K562 (cell line): Measurements from ENCODE around the gene TMEM200A. TPM values are rescaled to one million over a fixed set of nuclear protein-coding genes. Genes with fewer than 3 reads are reported as not detected.

Experiments used
- ATAC-seq: fragments of 200-7000 bp; cut with Tn5 transposase; 3 replicates; pipeline ENCODE4 v1.9.1; 2020; ENCODE audit warnings: moderate library complexity
- BruUV-seq: library from RNA; stranded (reverse); fragments of 400-500 nt; replicated peaks from 2 replicates; lab custom pipeline; 2021; lab: Mats Ljungman, UMichigan
- CTCF ChIA-PET: fragments of 300-600 bp; formaldehyde crosslinking; extraction: SDS; loops from one replicate; lab custom pipeline; 2021; ENCODE audit warnings: low intra/inter-chr PET ratio; lab: Yijun Ruan, JAX
- POLR2A ChIA-PET: fragments of 300-600, 350-650 bp; sonication (Branson Sonifier 250); formaldehyde crosslinking; extraction: SDS; loops from one replicate; lab custom pipeline; 2021; ENCODE audit warnings: antibody characterized with exemption, inconsistent platforms; lab: Yijun Ruan, JAX
- DNase-seq, 4 experiments: peaks; one replicate each; pipeline versions ENCODE4 v3.0.0 to v3.0.0-alpha.2; 2011 to 2018; ENCODE audit warnings: low spot score in 3 of 4, mixed read lengths in 3 of 4; ENCODE audit errors: extremely low read depth in 1 of 4
- FAIRE-seq: peaks from 2 replicates; lab custom pipeline; 2011; peaks lifted over from hg19 to GRCh38; lab: Jason Lieb, UNC
- H2AFZ ChIP-seq: 2 replicates; pipeline ENCODE4 v1.6.0; 2011; ENCODE audit warnings: low read depth, low read length, control low read depth, inconsistent platforms
- H3K27ac ChIP-seq: fragments of 200-600 bp; 3 replicates; pipeline ENCODE4 v1.8.0; 2011; ENCODE audit warnings: low read depth, mild to moderate bottlenecking, control low read depth, inconsistent platforms, low read length, moderate library complexity, mixed read lengths; ENCODE audit errors: extremely low read depth
- H3K27me3 ChIP-seq, 2 experiments: fragments of 300-600 bp in 1 of 2; 2 replicates in 1 of 2; 3 replicates in 1 of 2; pipeline versions ENCODE4 v1.6.0 to v1.8.0; 2011; ENCODE audit warnings: inconsistent platforms in 2 of 2, low read length in 2 of 2, mild to moderate bottlenecking in 1 of 2, mixed read lengths in 1 of 2, moderate library complexity in 1 of 2; ENCODE audit not compliant: control insufficient read depth in 2 of 2, insufficient read depth in 2 of 2
- H3K36me3 ChIP-seq: fragments of 300-600 bp; 3 replicates; pipeline ENCODE4 v1.8.0; 2011; ENCODE audit warnings: mild to moderate bottlenecking, low read length, inconsistent platforms; ENCODE audit not compliant: control insufficient read depth, insufficient read depth
- H3K4me1 ChIP-seq, 2 experiments: fragments of 200-600 bp in 1 of 2; replicated peaks in 1 of 2; 2 replicates in 1 of 2; 3 replicates in 1 of 2; pipeline versions ENCODE4 v1.5.1 to v1.8.0; 2011; ENCODE audit warnings: inconsistent platforms in 2 of 2, low read length in 2 of 2, mild to moderate bottlenecking in 1 of 2, mixed read lengths in 1 of 2, moderate library complexity in 1 of 2; ENCODE audit not compliant: control insufficient read depth in 2 of 2, insufficient read depth in 2 of 2
- H3K4me2 ChIP-seq: 2 replicates; pipeline ENCODE4 v1.6.1; 2011; ENCODE audit warnings: low read length, control low read depth, inconsistent platforms, mixed read lengths; ENCODE audit not compliant: insufficient read depth
- H3K4me3 ChIP-seq: fragments of 200-600 bp; sonication (generic), shearing (Covaris generic); 2 replicates; pipeline ENCODE4 v1.5.1; 2016; ENCODE audit warnings: control low read depth, inconsistent platforms
- H3K79me2 ChIP-seq: fragments of 200-600 bp; 3 replicates; pipeline ENCODE4 v1.8.0; 2011; ENCODE audit warnings: low read length, inconsistent platforms; ENCODE audit not compliant: control insufficient read depth, insufficient read depth
- H3K9ac ChIP-seq, 2 experiments: 2 replicates each; pipeline versions ENCODE4 v1.6.0 to v1.6.1; 2011; ENCODE audit warnings: low read depth in 2 of 2, low read length in 2 of 2, control low read depth in 1 of 2, inconsistent platforms in 1 of 2, mild to moderate bottlenecking in 1 of 2, mixed read lengths in 1 of 2; ENCODE audit not compliant: insufficient read depth in 1 of 2
- H3K9me1 ChIP-seq: one replicate; pipeline ENCODE4 v1.6.0; 2011; ENCODE audit warnings: inconsistent platforms, mild to moderate bottlenecking, low read length, moderate library complexity; ENCODE audit not compliant: control insufficient read depth, insufficient read depth
- H3K9me3 ChIP-seq: replicated peaks from 2 replicates; pipeline ENCODE4 v1.5.1; 2011; ENCODE audit warnings: low read depth, low read length, inconsistent platforms; ENCODE audit not compliant: control insufficient read depth, insufficient read depth
- H4K20me1 ChIP-seq: replicated peaks from 2 replicates; pipeline ENCODE4 v1.6.1; 2011; ENCODE audit warnings: low read length, inconsistent platforms, mixed read lengths; ENCODE audit not compliant: control insufficient read depth, insufficient read depth
- CHD1 ChIP-seq: fragments of 200-600 bp; sonication (generic); IDR thresholded peaks from one replicate; pipeline ENCODE4 v1.6.1; 2012; ENCODE audit warnings: mild to moderate bottlenecking, moderate library complexity, low read length, inconsistent platforms
- POLR2H ChIP-seq: IDR thresholded peaks from 2 replicates; pipeline ENCODE4 v1.6.1; 2016; ENCODE audit warnings: missing genetic modification characterization, low read depth, mild to moderate bottlenecking, control low read depth, missing compliant biosample characterization, moderate library complexity
- RFX1 ChIP-seq: fragments of 450-650 bp; IDR thresholded peaks from 2 replicates; pipeline ENCODE4 v1.6.1; 2016; ENCODE audit warnings: mild to moderate bottlenecking, moderate library complexity
- SOX6 ChIP-seq: fragments of 450-650 bp; IDR thresholded peaks from 2 replicates; pipeline ENCODE4 v1.6.1; 2014; ENCODE audit warnings: mild to moderate bottlenecking
- ZFPM2 ChIP-seq: fragments of 250-450 bp; sonication (Bioruptor Pico); IDR thresholded peaks from 2 replicates; pipeline ENCODE4 v1.5.1; 2022; ENCODE audit warnings: mild to moderate bottlenecking
- ZNF175 ChIP-seq: fragments of 200-800 bp; sonication (Bioruptor generic); IDR thresholded peaks from 2 replicates; pipeline ENCODE4 v1.6.1; 2016; ENCODE audit warnings: low read depth, mild to moderate bottlenecking, missing genetic modification characterization, missing compliant biosample characterization
- WGBS: fragments of 100-300 bp; shearing (Covaris generic); methylation state at CpG from one replicate; pipeline ENCODE4 v1.1.6; 2016; ENCODE audit warnings: low coverage, mixed read lengths; ENCODE audit not compliant: insufficient coverage; ENCODE audit errors: missing lambda C conversion rate; 5-methylcytosine and 5-hydroxymethylcytosine counted together
- in situ Hi-C: fragments of 300-500 bp; cut with MboI; formaldehyde crosslinking; loops from 4 replicates; pipeline ENCODE4 v1.15.0; 2018; ENCODE audit warnings: inconsistent platforms, mixed read lengths
- intact Hi-C: fragments of 100-400 bp; cut with micrococcal nuclease; formaldehyde crosslinking; loops from 2 replicates; pipeline ENCODE4 v1.14.2; 2022
- polyA plus RNA-seq, 8 experiments: library from polyadenylated mRNA; depleted of rRNA in 4 of 8; stranded (reverse) in 5 of 8; unstranded in 3 of 8; fragments of >200 nt; fragmentation: Nextera tagmentation in 2 of 8; fragmentation: Illumina TruSeq in 1 of 8; extraction: Ambion mirVana in 2 of 8; extraction: Trizol in 1 of 8; gene quantifications; 2 replicates each; pipeline versions ENCODE4 v1.2.1 to v1.2.3, GENCODE V29; 2011 to 2014; ENCODE audit warnings: inconsistent platforms in 1 of 8, missing spikeins in 1 of 8
- total RNA-seq, 7 experiments: library from RNA; depleted of rRNA in 6 of 7; stranded (reverse); fragments of >200 nt in 6 of 7; fragmentation: Illumina TruSeq in 2 of 7; extraction: Trizol in 2 of 7; gene quantifications; 2 replicates each; pipeline versions ENCODE4 v1.2.1 to v1.2.3, GENCODE V29; 2011 to 2021; ENCODE audit warnings: low replicate concordance in 1 of 7
- TF ChIP-seq, protein P1 (sequence below): sonication (generic); formaldehyde crosslinking; IDR thresholded peaks from 2 replicates; pipeline ENCODE4 v1.8.1; 2023; ENCODE audit warnings: mild to moderate bottlenecking, missing genetic modification reagents

The TMEM200A gene
- total and polyA plus RNA-seq, 9 of the 15 experiments (the other 6 are each of a cell fraction or from before 2014, with no cell fraction given), result 0.04 TPM; not detected in 8

DNA sequence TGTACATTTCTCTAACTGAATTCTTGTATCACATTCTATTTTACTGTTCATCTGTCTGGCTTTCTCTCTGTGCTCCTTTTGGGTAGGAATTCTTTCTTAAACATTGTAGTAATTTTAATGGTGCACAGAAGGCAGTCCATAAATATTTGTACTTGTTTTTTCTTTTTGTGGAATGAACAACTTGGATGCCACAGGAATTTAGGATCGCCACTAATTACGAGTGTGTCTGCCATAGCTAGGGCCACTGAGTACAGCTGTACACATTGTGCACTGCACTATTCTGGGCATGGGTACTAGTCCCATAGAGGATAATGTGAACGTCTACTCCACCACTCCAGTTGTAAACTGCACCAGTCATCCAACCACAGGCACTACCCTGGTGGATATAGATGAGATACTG is 39.3 kb upstream of the TMEM200A start:
- CTCF ChIA-PET, result no interaction called here

More for the DNA sequence above, 39.3 kb upstream of the TMEM200A start:
- Histone ChIP-seq H3K27ac (no peak overlapping the region), H3K9me1 (no peaks in the 10 kb centered on the region), H3K79me2 (no peaks in the 10 kb centered on the region), H2AFZ (no peak overlapping the region), H3K4me3 (no peak overlapping the region), H4K20me1 (no peaks in the 10 kb centered on the region), H3K36me3 (no peaks in the 10 kb centered on the region), H3K27me3 (no peaks in the 10 kb centered on the region), H3K9me3 (no peaks in the 10 kb centered on the region), H3K4me1 (no peaks in the 10 kb centered on the region), H3K9ac (no peak overlapping the region), H3K4me2 (no peak overlapping the region)
- intact Hi-C loops (loop anchor here (10.0 kb wide), 1 partner anchor 788 kb away; no protein-coding TSS in a partner anchor), in situ Hi-C loops (no loop called here)
- WGBS, result 0% methylated on average over 3 of the region's 3 CpGs
- TF ChIP-seq ZFPM2 (CRISPR knock-in tag), result no peak
- TF ChIP-seq SOX6, result no peak
- no peak for TF ChIP-seq CHD1
- no peak for TF ChIP-seq POLR2H (tag)
- TF ChIP-seq ZNF175 (CRISPR knock-in tag), result no peak
- TF ChIP-seq RFX1, result no peak
- TF ChIP-seq, protein P1, sequence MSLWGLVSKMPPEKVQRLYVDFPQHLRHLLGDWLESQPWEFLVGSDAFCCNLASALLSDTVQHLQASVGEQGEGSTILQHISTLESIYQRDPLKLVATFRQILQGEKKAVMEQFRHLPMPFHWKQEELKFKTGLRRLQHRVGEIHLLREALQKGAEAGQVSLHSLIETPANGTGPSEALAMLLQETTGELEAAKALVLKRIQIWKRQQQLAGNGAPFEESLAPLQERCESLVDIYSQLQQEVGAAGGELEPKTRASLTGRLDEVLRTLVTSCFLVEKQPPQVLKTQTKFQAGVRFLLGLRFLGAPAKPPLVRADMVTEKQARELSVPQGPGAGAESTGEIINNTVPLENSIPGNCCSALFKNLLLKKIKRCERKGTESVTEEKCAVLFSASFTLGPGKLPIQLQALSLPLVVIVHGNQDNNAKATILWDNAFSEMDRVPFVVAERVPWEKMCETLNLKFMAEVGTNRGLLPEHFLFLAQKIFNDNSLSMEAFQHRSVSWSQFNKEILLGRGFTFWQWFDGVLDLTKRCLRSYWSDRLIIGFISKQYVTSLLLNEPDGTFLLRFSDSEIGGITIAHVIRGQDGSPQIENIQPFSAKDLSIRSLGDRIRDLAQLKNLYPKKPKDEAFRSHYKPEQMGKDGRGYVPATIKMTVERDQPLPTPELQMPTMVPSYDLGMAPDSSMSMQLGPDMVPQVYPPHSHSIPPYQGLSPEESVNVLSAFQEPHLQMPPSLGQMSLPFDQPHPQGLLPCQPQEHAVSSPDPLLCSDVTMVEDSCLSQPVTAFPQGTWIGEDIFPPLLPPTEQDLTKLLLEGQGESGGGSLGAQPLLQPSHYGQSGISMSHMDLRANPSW (CRISPR knock-in tag), result no peak
- no TSS peak for BruUV-seq
- no peak for DNase-seq
- POLR2A ChIA-PET, result no interaction called here
- ATAC-seq, result no peak
- no peak for FAIRE-seq
